ENCODE data around the gene PROSER2. TPM values are rescaled to one million over a fixed set of nuclear protein-coding genes. Genes with fewer than 3 reads are reported as not detected.

PROSER2 gene
- total RNA-seq, 1 donor, result 6.9 TPM

- H3K27ac ChIP-seq (ENCODE audit: low read depth, low read length), result no peak overlapping the region
- peaks cover 10% of the 10 kb centered on the region for H3K4me1 ChIP-seq (ENCODE audit: insufficient read depth, low read length)
- H4K20me1 ChIP-seq (ENCODE audit: insufficient read depth, low read length), result no peaks in the 10 kb centered on the region
- no peak for TF ChIP-seq CTCF (IDR thresholded peaks at IDR 0.05; ENCODE audit: extremely low read depth, low read depth, low read length)
- H3K36me3 ChIP-seq (ENCODE audit: insufficient read depth, low read length), result no peaks in the 10 kb centered on the region
- H3K27me3 ChIP-seq (ENCODE audit: insufficient read depth, low read length), result peaks cover 5% of the 10 kb centered on the region
- no peaks in the 10 kb centered on the region for H3K9me3 ChIP-seq (ENCODE audit: low read depth, low read length)
- no peak overlapping the region for H3K4me2 ChIP-seq (ENCODE audit: insufficient read depth, low read length)
- peaks cover 12% of the 10 kb centered on the region for H3K79me2 ChIP-seq (ENCODE audit: insufficient read depth, low read length)
- no peak overlapping the region for H3K4me3 ChIP-seq (ENCODE audit: insufficient read depth, low read length)
- no peak for DNase-seq (ENCODE audit: insufficient read length, low spot score, missing footprints)
- H2AFZ ChIP-seq (ENCODE audit: low read length), result no peak overlapping the region
Observed at GRCh38 chr10:11828682-11829284, 5.6 kb downstream of the PROSER2 start.

- no peaks in the 10 kb centered on the region for H3K9me3 ChIP-seq (ENCODE audit: low read depth, low read length)
- H2AFZ ChIP-seq (ENCODE audit: low read length), result no peak overlapping the region
- TF ChIP-seq CTCF (IDR thresholded peaks at IDR 0.05; ENCODE audit: extremely low read depth, low read depth, low read length), result no peak
- no peak overlapping the region for H3K4me2 ChIP-seq (ENCODE audit: insufficient read depth, low read length)
- H3K4me1 ChIP-seq (ENCODE audit: insufficient read depth, low read length), result no peaks in the 10 kb centered on the region
- H3K79me2 ChIP-seq (ENCODE audit: insufficient read depth, low read length), result peaks cover 7% of the 10 kb centered on the region
- H3K27ac ChIP-seq (ENCODE audit: low read depth, low read length), result no peak overlapping the region
- no peak for DNase-seq (ENCODE audit: insufficient read length, low spot score, missing footprints)
- no peak overlapping the region for H3K4me3 ChIP-seq (ENCODE audit: insufficient read depth, low read length)
- no peaks in the 10 kb centered on the region for H3K27me3 ChIP-seq (ENCODE audit: insufficient read depth, low read length)
- no peaks in the 10 kb centered on the region for H4K20me1 ChIP-seq (ENCODE audit: insufficient read depth, low read length)
- no peaks in the 10 kb centered on the region for H3K36me3 ChIP-seq (ENCODE audit: insufficient read depth, low read length)
Observed at GRCh38 chr10:11830836-11831519, 7.8 kb downstream of the PROSER2 start.

- Histone ChIP-seq H3K4me2 (ENCODE audit: insufficient read depth, low read length) (no peak overlapping the region), H3K4me3 (ENCODE audit: insufficient read depth, low read length) (no peak overlapping the region), H3K9me3 (ENCODE audit: low read depth, low read length) (no peaks in the 10 kb centered on the region), H3K27me3 (ENCODE audit: insufficient read depth, low read length) (no peaks in the 10 kb centered on the region), H3K36me3 (ENCODE audit: insufficient read depth, low read length) (no peaks in the 10 kb centered on the region), H3K4me1 (ENCODE audit: insufficient read depth, low read length) (no peaks in the 10 kb centered on the region), H3K79me2 (ENCODE audit: insufficient read depth, low read length) (peaks cover 3% of the 10 kb centered on the region), H4K20me1 (ENCODE audit: insufficient read depth, low read length) (no peaks in the 10 kb centered on the region), H2AFZ (ENCODE audit: low read length) (no peak overlapping the region), H3K27ac (ENCODE audit: low read depth, low read length) (no peak overlapping the region)
- DNase-seq (ENCODE audit: insufficient read length, low spot score, missing footprints), result no peak
- TF ChIP-seq CTCF (IDR thresholded peaks at IDR 0.05; ENCODE audit: extremely low read depth, low read depth, low read length), result no peak
Observed at GRCh38 chr10:11831520-11831951, 8.4 kb downstream of the PROSER2 start.

- Histone ChIP-seq H3K27me3 (ENCODE audit: insufficient read depth, low read length) (no peaks in the 10 kb centered on the region), H4K20me1 (ENCODE audit: insufficient read depth, low read length) (no peaks in the 10 kb centered on the region), H3K36me3 (ENCODE audit: insufficient read depth, low read length) (no peaks in the 10 kb centered on the region), H3K27ac (ENCODE audit: low read depth, low read length) (no peak overlapping the region), H3K4me2 (ENCODE audit: insufficient read depth, low read length) (no peak overlapping the region), H3K79me2 (ENCODE audit: insufficient read depth, low read length) (peaks cover 3% of the 10 kb centered on the region), H3K4me3 (ENCODE audit: insufficient read depth, low read length) (no peak overlapping the region), H2AFZ (ENCODE audit: low read length) (no peak overlapping the region), H3K9me3 (ENCODE audit: low read depth, low read length) (no peaks in the 10 kb centered on the region), H3K4me1 (ENCODE audit: insufficient read depth, low read length) (no peaks in the 10 kb centered on the region)
- DNase-seq (ENCODE audit: insufficient read length, low spot score, missing footprints), result no peak
- no peak for TF ChIP-seq CTCF (IDR thresholded peaks at IDR 0.05; ENCODE audit: extremely low read depth, low read depth, low read length)
Observed at GRCh38 chr10:11832042-11832441, 8.9 kb downstream of the PROSER2 start.
